Measurements from ENCODE around the gene RBCK1. TPM values are rescaled to one million over a fixed set of nuclear protein-coding genes. Genes with fewer than 3 reads are reported as not detected.

Gene RBCK1
- total and polyA plus RNA-seq, 9 of the 15 experiments (the other 6 are each of a cell fraction or from before 2014, with no cell fraction given), result 5.9 to 59.3 (median 26.5) TPM

- TF ChIP-seq HMGXB4 (CRISPR knock-in tag; IDR thresholded peaks at IDR 0.05), result no peak
- 0 out of 2 replicates have a peak, but pooled peaks have one; percentile 9 for TF ChIP-seq ZNF311 (CRISPR knock-in tag; IDR thresholded peaks at IDR 0.05)
- no peak for TF ChIP-seq EWSR1 (IDR thresholded peaks at IDR 0.05; ENCODE audit: borderline replicate concordance, low read depth, partially characterized antibody)
- peak; percentile 51; the same call in 1 of the 2 replicates for TF ChIP-seq TFAP4 (CRISPR knock-in tag; IDR thresholded peaks at IDR 0.05; ENCODE audit: borderline replicate concordance)
- TF ChIP-seq, protein P1, sequence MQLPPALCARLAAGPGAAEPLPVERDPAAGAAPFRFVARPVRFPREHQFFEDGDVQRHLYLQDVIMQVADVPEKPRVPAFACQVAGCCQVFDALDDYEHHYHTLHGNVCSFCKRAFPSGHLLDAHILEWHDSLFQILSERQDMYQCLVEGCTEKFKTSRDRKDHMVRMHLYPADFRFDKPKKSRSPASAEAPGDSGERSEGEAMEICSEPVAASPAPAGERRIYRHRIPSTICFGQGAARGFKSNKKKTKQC (CRISPR knock-in tag; IDR thresholded peaks at IDR 0.05), result 0 out of 2 replicates have a peak, but pooled peaks have one; percentile 20
- TF ChIP-seq ZBTB7A (IDR thresholded peaks at IDR 0.05; ENCODE audit: borderline replicate concordance, control insufficient read depth, low read depth, low read length), result 0 out of 2 replicates have a peak, but pooled peaks have one; percentile 17
- no peak for TF ChIP-seq TCF7L2 (IDR thresholded peaks at IDR 0.05; ENCODE audit: low read depth, low read length)
- TF ChIP-seq GATA2 (CRISPR knock-in tag; IDR thresholded peaks at IDR 0.05), result 0 out of 2 replicates have a peak, but pooled peaks have one; percentile 16
- TF ChIP-seq PHB2 (IDR thresholded peaks at IDR 0.05; ENCODE audit: low read depth), result no peak
- TF ChIP-seq, protein P2, sequence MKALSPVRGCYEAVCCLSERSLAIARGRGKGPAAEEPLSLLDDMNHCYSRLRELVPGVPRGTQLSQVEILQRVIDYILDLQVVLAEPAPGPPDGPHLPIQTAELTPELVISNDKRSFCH (CRISPR knock-in tag; IDR thresholded peaks at IDR 0.05), result no peak
- TF ChIP-seq, protein P2 (tag; IDR thresholded peaks at IDR 0.05), result peak; percentile 15; the same call in 1 of the 2 replicates
- no peak for TF ChIP-seq ATF1 (CRISPR knock-in tag; IDR thresholded peaks at IDR 0.05)
- peak; percentile 17; the same call in 1 of the 2 replicates for TF ChIP-seq ATF1 (tag; IDR thresholded peaks at IDR 0.05)
- TF ChIP-seq DMBX1 (CRISPR knock-in tag; IDR thresholded peaks at IDR 0.05; ENCODE audit: borderline replicate concordance), result peak; percentile 76; the same call in 1 of the 2 replicates
- no peak for TF ChIP-seq THAP12 (CRISPR knock-in tag; IDR thresholded peaks at IDR 0.05)
- TF ChIP-seq SREBF1 (IDR thresholded peaks at IDR 0.05; ENCODE audit: borderline replicate concordance, low read depth, low read length), result no peak
- TF ChIP-seq BACH1 (tag; IDR thresholded peaks at IDR 0.05), result peak; percentile 94
- no peak; the same call in 1 of the 2 replicates for TF ChIP-seq ZNF76 (CRISPR knock-in tag; IDR thresholded peaks at IDR 0.05; ENCODE audit: borderline replicate concordance)
- no peak for TF ChIP-seq PYGO2 (tag; IDR thresholded peaks at IDR 0.05)
- no peak for TF ChIP-seq FOS (IDR thresholded peaks at IDR 0.05; ENCODE audit: extremely low read depth, insufficient read length)
- no peak for TF ChIP-seq CREBBP (IDR thresholded peaks at IDR 0.05; ENCODE audit: low read depth, low read length)
- peak; percentile 75; the same call in 1 of the 2 replicates for TF ChIP-seq SMARCA5 (IDR thresholded peaks at IDR 0.05)
These were observed 42.9 kb upstream of the RBCK1 start (continued) for GRCh38 chr20:364905-365794.
